GM18907 (cell line): ENCODE data around the gene FRMD1.
"Not testable (repeated sequence)": the region's sequence is repeated elsewhere in the genome, so short reads cannot be mapped to it uniquely, and the experiment has no call there.

Experiments used
- ATAC-seq: cut with Tn5 transposase; IDR thresholded peaks from one replicate; pipeline ENCODE4 v1.9.1; 2021; ENCODE audit warnings: mild to moderate bottlenecking, moderate library complexity; ENCODE audit not compliant: unreplicated experiment

The FRMD1 gene

DNA sequence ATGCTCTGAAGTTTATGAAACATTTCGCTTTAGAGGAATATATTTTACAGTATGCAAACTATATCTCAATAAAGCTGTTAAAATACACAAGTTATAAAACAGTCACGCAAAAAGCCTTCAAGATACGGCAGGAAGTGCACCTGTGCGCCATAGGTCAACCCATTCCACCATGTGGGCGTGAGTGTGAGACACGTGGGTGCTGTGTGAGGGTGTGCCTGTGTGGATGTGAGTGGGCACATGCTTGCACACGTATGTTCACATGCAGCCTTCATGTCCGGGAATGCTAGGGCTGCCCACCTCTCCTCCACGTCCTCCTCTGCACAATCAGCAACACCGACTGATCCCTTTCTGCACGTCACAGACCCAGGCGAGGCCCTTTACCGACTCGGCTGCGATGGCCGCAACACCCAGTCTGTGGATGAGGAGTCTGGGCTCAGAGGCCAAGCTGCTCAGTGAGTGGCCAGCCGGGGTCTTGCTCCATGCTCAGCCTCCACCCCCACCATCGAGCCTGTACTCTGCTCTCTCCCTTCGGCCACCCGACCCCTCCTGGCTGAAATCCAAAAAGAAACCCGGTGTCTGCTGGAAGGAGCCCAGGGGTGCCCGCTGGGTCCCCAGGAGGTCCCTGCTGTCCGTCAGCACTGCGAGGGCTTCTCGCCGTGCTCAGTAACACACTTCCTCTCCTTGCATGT, 3.0 kb upstream of the FRMD1 start:
- ATAC-seq: no peak

DNA sequence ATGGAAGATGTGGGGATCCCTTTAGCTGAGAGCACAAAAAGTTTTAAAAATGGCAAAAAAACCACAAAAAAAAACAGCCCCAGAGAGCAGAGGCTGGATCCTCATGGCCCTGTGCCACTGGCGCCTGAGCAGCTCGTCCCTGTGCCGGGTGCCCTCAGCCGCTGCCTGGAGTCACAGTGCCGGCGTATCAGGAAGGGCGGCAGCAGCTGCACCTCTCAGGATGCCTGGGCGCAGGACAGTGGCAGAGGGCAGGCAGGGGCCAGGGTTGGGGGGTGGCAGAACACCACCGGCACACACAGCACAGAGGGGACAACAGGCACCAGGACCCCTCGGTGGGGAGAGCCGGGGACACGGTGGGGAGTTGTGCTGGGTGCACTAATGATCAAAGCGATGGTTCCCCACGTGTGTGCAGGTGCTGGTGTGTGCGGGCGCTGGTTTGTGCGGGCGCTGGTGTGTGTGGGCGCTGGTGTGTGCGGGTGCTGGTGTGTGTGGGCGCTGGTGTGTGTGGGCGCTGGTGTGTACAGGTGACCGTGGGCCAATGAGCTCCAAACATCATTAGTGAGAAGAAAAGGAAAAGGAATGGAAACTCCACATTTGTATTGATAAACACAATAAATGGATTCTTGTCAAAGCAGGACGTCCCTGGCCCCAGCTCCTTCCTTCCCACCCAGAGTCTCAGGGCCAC, 1.5 kb upstream of the FRMD1 start:
- no peak for ATAC-seq

GRCh38 chr6:168078175-168078942, 653 bp downstream of the FRMD1 start:
- ATAC-seq: no peak

DNA sequence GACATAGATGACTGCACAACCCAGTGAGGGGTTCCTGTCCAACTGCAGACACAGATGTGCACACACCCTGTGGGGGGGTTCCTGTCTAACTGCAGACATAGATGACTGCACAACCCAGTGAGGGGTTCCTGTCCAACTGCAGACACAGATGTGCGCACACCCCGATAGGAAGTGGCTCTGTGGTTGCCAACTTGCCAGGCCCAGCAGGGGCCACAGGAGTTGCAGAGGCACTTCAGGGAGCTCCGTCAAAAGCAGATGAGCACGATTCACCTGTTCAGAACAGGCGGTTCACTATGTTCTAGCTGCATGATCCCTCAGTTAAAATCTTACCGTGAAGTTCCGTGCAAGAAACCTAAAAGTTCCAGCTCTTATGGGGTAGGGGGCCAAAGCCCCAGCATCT, 1.6 kb downstream of the FRMD1 start:
- ATAC-seq: not testable (repeated sequence)

- no peak for ATAC-seq
Measured at GRCh38 chr6:168075787-168076202, 3.2 kb downstream of the FRMD1 start.

DNA sequence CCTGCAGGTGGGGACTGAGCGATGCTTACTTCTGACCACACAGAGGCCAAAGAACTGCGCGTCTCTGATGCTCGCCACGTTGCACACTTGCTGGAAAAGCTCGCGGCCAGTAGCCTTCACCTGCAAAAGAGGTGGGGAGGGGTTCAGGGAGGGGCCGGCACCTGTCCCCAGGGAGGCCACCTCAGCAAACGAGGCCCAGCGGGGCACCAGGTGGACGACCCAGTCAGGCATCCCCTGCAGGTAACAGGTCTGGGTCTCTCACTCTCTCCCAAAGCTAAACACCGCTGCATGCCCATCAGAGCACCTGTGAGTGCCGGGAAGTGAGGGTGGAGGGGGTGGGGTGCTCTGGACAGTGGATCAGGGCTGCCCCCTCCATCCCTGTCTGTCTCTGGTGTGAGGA, 3.8 kb downstream of the FRMD1 start:
- no peak for ATAC-seq

DNA sequence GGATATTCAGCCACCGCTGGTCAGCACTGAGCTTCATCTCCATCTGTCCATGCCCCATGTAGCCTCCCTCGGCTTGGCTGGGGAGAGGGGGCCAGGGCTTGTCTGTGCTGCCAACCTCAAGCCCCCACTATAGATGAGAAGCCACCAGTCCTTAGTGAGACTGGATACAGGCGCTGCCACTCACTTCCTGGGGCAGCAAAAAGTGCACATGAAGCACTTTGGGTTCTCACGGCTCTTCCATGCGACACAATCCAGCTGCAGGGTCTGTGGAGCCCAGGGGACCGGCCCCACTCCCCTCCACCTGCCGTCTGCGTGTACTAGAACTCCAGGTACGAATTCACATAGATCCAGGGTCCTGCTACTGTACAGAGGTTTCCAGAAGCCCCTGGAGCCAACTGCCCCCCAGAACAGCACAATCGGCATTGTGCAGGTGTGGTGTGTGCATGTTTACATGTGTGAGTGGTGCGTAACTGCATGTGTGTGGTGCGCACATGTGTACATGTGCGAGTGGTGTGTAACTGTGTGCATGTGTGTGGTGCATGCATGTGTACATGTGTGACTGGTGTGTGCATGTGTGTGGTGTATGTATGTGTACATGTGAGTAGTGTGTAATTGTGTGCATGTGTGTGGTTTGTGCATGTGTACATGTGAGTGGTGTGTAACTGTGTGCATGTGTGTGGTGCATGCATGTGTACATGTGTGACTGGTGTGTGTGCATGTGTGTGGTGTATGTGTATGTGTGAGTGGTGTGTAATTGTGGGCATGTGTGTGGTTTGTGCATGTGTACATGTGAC, 4.9 kb downstream of the FRMD1 start:
- no peak for ATAC-seq

DNA sequence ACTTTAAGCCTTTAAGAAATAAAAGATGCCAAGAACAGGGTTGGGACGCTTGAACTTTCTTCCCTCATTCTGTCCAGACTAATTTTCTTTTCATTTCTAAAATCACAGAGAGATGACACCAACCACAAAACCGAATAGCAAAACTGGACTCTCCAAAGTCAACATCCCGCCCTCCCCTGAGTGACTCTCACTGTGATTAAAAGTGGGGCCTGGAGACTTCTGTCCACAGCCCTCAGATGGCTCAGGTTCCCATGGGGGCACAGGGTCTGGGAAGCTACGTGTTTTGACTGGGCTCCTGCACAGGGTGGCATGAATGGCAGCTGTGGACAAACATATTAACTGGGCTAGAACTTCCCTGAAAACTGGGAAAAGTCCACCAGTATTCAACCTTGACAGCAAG, 6.3 kb downstream of the FRMD1 start:
- no peak for ATAC-seq

- ATAC-seq: no peak
Measured at GRCh38 chr6:168072261-168072660, 6.8 kb downstream of the FRMD1 start.

- ATAC-seq: no peak
Measured at GRCh38 chr6:168071620-168072019, 7.4 kb downstream of the FRMD1 start.

DNA sequence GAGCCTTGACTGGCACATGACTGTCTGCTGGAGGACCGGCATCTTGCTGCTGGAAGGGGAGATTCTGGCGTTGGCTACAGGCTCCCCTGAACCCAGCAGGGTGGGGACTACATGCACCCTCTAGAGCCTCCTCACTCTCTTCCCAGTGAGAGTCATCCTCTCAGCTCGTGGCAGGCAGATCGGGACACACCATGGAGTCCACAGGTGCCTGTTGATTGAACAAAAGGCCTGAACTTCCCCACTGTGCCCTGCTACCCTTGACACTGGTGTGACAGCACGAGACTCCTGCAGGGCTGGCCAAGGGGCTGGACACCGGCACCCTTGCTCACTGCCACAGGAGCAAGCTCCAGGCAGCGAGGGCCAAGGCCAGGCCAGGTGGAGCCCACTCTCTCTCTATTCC, 8.2 kb downstream of the FRMD1 start:
- ATAC-seq: no peak

GRCh38 chr6:168067081-168067759, 11.8 kb downstream of the FRMD1 start:
- no peak for ATAC-seq

GRCh38 chr6:168064226-168064807, 14.7 kb downstream of the FRMD1 start:
- ATAC-seq: no peak

- no peak for ATAC-seq
Measured at GRCh38 chr6:168063431-168063830, 15.6 kb downstream of the FRMD1 start.

DNA sequence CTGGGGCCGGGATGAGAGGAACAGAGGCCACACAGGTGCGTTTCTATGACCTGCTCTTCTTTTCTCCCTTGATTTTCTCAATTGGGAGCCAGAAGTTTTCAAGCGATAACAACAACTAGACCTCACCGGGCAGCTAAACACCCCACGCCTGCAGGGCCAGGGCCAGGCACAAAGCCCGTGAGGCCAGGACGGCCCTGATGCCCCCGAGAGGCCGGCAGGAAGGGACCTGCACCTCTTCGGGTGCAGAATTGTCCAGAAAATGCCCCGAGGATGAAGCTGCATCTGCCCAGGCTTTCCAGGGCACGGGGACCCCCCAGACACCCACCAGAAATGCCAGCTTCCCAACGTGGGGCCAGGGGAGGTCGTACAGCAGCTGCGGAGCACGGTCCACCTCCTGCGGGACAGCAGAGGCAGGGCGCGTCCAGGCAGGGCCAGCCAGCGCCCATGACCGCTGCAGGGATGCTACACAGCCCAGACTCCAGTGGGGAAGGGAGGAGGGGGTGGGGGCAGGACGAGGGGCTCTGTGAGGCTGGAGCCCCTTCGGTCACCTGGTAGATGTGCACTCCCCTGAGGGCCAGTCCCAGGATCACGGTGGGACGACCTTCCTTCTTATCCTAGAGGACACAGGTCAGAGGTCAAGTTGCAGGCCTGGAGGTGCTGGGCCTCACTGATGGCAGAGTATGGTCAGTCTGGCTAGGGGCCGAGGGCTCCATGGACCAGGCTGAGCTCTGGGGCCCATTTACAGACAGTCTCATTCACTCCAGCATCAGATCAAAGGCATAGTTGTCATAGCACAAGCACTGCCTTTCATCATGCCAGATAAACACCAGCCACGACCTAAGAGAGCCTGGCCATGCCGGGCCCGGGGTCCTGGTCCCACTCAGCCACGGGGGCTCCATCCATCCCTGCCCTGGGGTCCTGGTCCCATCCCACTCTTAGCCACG, 16.4 kb downstream of the FRMD1 start:
- ATAC-seq: no peak

- no peak for ATAC-seq
Measured at GRCh38 chr6:168061269-168062210, 17.5 kb downstream of the FRMD1 start.

GRCh38 chr6:168060521-168060931, 18.5 kb downstream of the FRMD1 start:
- ATAC-seq: no peak
